ENCODE data around the gene SOD2. TPM values are rescaled to one million over a fixed set of nuclear protein-coding genes. Genes with fewer than 3 reads are reported as not detected.

The SOD2 gene
- total RNA-seq, 1 donor from 2014 or later = 100 TPM

DNA sequence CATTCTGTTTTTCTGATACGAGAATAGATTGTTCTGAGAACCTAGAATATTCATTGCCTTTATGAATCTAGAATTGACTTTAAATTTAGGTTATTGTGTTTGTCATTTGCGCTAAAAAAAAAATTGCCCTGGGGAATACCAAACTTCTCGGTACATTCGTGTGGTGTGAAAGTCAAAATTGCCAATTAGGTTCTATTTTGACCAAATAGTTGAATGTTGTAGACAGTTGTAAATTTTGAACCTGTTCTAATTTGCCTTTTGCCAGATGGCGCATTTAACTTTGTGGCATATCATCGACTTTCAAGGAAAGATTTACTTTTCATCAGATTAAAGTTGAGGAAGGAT, 37.3 kb upstream of the SOD2 start:
- peaks cover 3% of the 10 kb centered on the region for H3K27me3 Mint-ChIP-seq
- no peaks in the 10 kb centered on the region for H3K9me3 Mint-ChIP-seq
- no peak for TF ChIP-seq CTCF (conservative IDR thresholded peaks at IDR 0.05)
- no peak for DNase-seq (ENCODE audit: extremely low spot score, unreplicated experiment)
- H3K27ac Mint-ChIP-seq = no peak overlapping the region
- H3K36me3 Mint-ChIP-seq = peaks cover 10% of the 10 kb centered on the region
- peaks cover 16% of the 10 kb centered on the region for H3K4me1 Mint-ChIP-seq (ENCODE audit: unreplicated experiment)
- H3K4me3 Mint-ChIP-seq = peak overlapping the region; percentile 74

DNA sequence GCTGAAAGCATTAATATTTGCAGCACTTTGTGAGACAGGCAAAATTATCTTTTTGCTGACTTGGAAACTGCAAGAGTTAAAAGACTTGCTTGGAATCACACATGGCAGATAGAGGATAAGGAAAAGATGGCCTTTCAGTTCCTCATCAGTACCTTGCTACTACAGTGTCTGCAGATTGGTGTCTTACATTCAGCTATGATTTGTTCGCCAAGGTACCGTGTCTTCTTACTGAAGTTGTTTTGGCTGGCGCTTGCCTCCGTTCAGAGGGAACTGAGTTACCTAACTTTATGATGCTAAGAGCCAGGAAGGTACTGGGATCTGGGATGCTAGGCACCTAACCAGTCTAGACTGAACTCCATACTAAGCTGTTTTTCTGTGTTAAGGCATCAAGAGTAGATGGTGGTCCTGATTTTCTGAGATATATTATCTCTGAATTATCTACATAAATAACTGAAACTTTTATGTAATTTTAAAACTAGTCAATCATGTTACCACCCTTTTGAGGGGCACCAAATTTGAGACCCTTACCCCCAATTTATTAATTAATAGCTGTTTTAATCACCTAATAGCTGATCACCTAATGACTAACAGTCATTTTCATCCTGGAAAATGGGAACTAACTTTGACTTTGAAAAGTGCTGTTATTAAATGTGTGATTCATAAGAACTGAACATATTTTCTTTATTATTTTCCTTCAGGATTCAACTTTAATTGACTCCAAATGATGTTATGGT, 36.7 kb upstream of the SOD2 start:
- Mint-ChIP-seq H3K4me1 (ENCODE audit: unreplicated experiment) (peaks cover 16% of the 10 kb centered on the region), H3K9me3 (no peaks in the 10 kb centered on the region), H3K36me3 (peaks cover 10% of the 10 kb centered on the region), H3K27ac (peak overlapping the region; percentile 95), H3K27me3 (peaks cover 3% of the 10 kb centered on the region), H3K4me3 (peak overlapping the region; percentile 95)
- DNase-seq (ENCODE audit: extremely low spot score, unreplicated experiment) = no peak
- TF ChIP-seq CTCF (conservative IDR thresholded peaks at IDR 0.05) = no peak

GRCh38 chr6:159728531-159728964, 35.5 kb upstream of the SOD2 start:
- TF ChIP-seq CTCF (conservative IDR thresholded peaks at IDR 0.05) = no peak
- H3K27me3 Mint-ChIP-seq = peaks cover 3% of the 10 kb centered on the region
- H3K27ac Mint-ChIP-seq = peak overlapping the region; percentile 95
- peaks cover 14% of the 10 kb centered on the region for H3K36me3 Mint-ChIP-seq
- DNase-seq (ENCODE audit: extremely low spot score, unreplicated experiment) = no peak
- H3K4me3 Mint-ChIP-seq = peak overlapping the region; percentile 95
- H3K4me1 Mint-ChIP-seq (ENCODE audit: unreplicated experiment) = peaks cover 16% of the 10 kb centered on the region
- H3K9me3 Mint-ChIP-seq = no peaks in the 10 kb centered on the region

DNA sequence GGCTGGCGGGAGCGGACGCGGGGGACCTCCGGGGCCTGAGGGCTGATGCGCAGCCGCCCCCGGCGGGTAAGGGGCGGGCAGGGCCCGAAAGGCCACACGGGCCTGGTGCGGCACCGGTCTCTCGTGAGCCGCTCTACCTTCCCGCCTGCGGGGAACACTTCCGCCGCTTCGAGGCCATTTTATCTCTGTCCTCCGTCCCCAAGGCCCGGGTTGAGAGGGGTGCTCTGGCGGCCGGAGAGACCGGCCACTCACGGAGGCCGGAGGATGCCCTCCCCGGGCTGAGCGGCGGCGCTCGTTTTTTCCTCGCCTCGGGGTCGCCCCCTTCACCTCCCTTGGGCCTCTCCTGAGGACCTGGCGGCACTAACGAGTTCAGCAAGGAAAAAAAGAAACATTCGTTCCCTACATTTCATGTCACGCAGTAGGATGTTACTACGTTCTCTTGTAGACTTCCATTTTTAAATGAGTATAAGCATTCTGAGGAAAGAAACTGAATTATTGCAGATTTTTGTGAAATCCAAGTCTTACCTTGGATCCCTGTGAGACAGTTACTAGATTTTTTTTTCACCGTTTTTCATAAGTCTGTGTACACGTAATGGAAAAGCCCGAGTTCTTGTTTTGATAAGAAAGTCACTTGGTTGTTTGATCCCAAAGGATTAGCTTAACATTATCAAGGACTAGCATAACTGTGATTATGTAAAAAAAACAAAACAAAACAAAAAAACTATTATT, 34.8 kb upstream of the SOD2 start:
- Mint-ChIP-seq H3K36me3 (peaks cover 19% of the 10 kb centered on the region), H3K27ac (peak overlapping the region; percentile 95), H3K4me3 (peak overlapping the region; percentile 95), H3K9me3 (peaks cover 5% of the 10 kb centered on the region), H3K27me3 (peaks cover 3% of the 10 kb centered on the region), H3K4me1 (ENCODE audit: unreplicated experiment) (peaks cover 21% of the 10 kb centered on the region)
- TF ChIP-seq CTCF (conservative IDR thresholded peaks at IDR 0.05) = no peak
- no peak for DNase-seq (ENCODE audit: extremely low spot score, unreplicated experiment)

DNA sequence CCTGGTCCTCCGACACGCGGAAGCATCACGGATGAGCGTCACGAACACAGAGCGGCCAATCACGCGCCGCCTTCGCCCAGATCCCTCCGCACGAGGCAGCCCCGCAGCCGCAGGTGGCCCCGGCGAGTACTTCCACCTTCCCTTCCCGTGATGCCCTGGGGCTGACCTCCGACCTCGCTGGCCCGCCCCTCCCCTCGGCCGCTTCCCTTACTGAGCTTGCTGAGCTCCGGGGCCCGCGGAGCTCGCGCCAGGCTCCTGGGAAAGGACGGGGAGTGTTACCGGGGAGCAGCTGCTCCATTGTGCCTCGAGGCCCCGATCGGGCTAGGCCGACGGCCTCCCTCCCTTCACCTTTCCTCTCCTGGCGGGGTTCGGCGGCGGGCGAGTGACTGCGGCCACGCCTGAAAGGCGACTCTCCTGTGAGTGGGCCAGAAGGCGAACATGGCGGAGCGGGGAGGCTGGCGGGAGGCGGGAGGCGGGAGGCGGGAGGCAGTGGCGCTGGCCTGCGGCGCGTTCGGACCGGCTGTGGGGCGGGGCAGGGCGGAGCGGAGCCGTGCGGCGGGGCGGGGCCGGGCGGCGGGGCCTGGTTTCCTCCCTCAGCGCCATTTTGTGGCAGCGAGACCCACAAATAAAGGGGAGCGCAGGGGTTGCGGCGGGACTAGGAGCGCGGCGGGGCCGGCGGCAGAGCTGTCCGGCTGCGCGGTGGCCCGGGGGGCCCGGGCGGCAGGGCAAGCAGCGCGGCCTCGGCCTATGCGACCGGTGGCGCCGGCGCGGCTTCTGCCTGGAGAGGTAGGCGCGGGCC, 34.1 kb upstream of the SOD2 start, which contains the start of gene WTAP:
Gene WTAP (plus strand): TSS at position 589 of the 799 bp plus-strand sequence. CDS start 8,760 bp downstream, outside the sequence.
- H3K9me3 Mint-ChIP-seq = peaks cover 5% of the 10 kb centered on the region
- DNase-seq (ENCODE audit: extremely low spot score, unreplicated experiment) = peak; percentile 98
- TF ChIP-seq CTCF (conservative IDR thresholded peaks at IDR 0.05) = no peak
- peaks cover 19% of the 10 kb centered on the region for H3K36me3 Mint-ChIP-seq
- peaks cover 3% of the 10 kb centered on the region for H3K27me3 Mint-ChIP-seq
- H3K4me3 Mint-ChIP-seq = peak within 1 kb of the TSS; percentile 95
- peaks cover 21% of the 10 kb centered on the region for H3K4me1 Mint-ChIP-seq (ENCODE audit: unreplicated experiment)
- H3K27ac Mint-ChIP-seq = peak within 1 kb of the TSS; percentile 99

Data from type B pancreatic cell (in vitro differentiated cells).